Activated T-cell treated with anti-CD3 and anti-CD28 coated beads, Interleukin-2, amount 50 U/mL, for 1 hour (primary cell): Measurements from ENCODE around the gene AACS.
"Not testable (repeated sequence)": the region's sequence is repeated elsewhere in the genome, so short reads cannot be mapped to it uniquely, and the experiment has no call there.

ENCODE experiments used
- DNase-seq: peaks from one replicate; pipeline ENCODE4 v3.0.0-alpha.2; 2020

Gene AACS

GRCh38 chr12:125065021-125065918 lies at the start of gene AACS:
AACS (plus strand) TSS chr12:125065435; CDS start chr12:125065585, 150 bp downstream.
- DNase-seq: peak; percentile 83

GRCh38 chr12:125015680-125016310 lies 49.4 kb upstream of the AACS start:
- DNase-seq: no peak

GRCh38 chr12:125017801-125018200 lies 47.4 kb upstream of the AACS start:
- no peak for DNase-seq

- no peak for DNase-seq
These were observed 46.9 kb upstream of the AACS start for GRCh38 chr12:125018356-125018755.

GRCh38 chr12:125021096-125021495 lies 44.1 kb upstream of the AACS start:
- DNase-seq: no peak

GRCh38 chr12:125021771-125022170 lies 43.5 kb upstream of the AACS start:
- no peak for DNase-seq

GRCh38 chr12:125023065-125023464 lies 42.2 kb upstream of the AACS start:
- DNase-seq: no peak

GRCh38 chr12:125024949-125025563 lies 40.2 kb upstream of the AACS start:
- no peak for DNase-seq

- no peak for DNase-seq
These were observed 39.5 kb upstream of the AACS start for GRCh38 chr12:125025606-125026235.

GRCh38 chr12:125028106-125028505 lies 37.1 kb upstream of the AACS start:
- DNase-seq: no peak

GRCh38 chr12:125029761-125030358 lies 35.4 kb upstream of the AACS start:
- no peak for DNase-seq

- not testable (repeated sequence) for DNase-seq
These were observed 33.8 kb upstream of the AACS start for GRCh38 chr12:125031471-125031870.

- no peak for DNase-seq
These were observed 32.6 kb upstream of the AACS start for GRCh38 chr12:125032466-125033152.

- DNase-seq: no peak
These were observed 31.9 kb upstream of the AACS start for GRCh38 chr12:125033288-125033687.

GRCh38 chr12:125038976-125039625 lies 26.1 kb upstream of the AACS start:
- no peak for DNase-seq

- DNase-seq: no peak
These were observed 16.2 kb upstream of the AACS start for GRCh38 chr12:125049093-125049458.

GRCh38 chr12:125050446-125050845 lies 14.8 kb upstream of the AACS start:
- no peak for DNase-seq

- no peak for DNase-seq
These were observed 14.4 kb upstream of the AACS start for GRCh38 chr12:125050868-125051267.

GRCh38 chr12:125053821-125054220 lies 11.4 kb upstream of the AACS start:
- no peak for DNase-seq

- DNase-seq: no peak
These were observed 9.6 kb upstream of the AACS start for GRCh38 chr12:125055591-125055990.

- no peak for DNase-seq
These were observed 8.9 kb upstream of the AACS start for GRCh38 chr12:125056306-125056705.

GRCh38 chr12:125057708-125058107 lies 7.5 kb upstream of the AACS start:
- DNase-seq: no peak
